ENCODE results near the gene EOGT. TPM values are rescaled to one million over a fixed set of nuclear protein-coding genes. Genes with fewer than 3 reads are reported as not detected.
A peak's percentile ranks its signal among the peaks of the same experiment; 100 is the strongest.

The EOGT gene
- total RNA-seq, 1 donor from 2014 or later = 35.5 TPM

GRCh38 chr3:69009559-69010410 is 3.7 kb downstream of the EOGT start:
- DNase-seq = peak; percentile 31

- DNase-seq = no peak
These were observed 4.5 kb downstream of the EOGT start for GRCh38 chr3:69008980-69009379.

- no peak for DNase-seq
These were observed 7.5 kb downstream of the EOGT start for GRCh38 chr3:69005791-69006482.

GRCh38 chr3:69005071-69005790 is 8.3 kb downstream of the EOGT start:
- DNase-seq = peak; percentile 46

- no peak for DNase-seq
These were observed 9.3 kb downstream of the EOGT start for GRCh38 chr3:69004138-69004537.

GRCh38 chr3:68999605-69000004 is 13.9 kb downstream of the EOGT start:
- DNase-seq = no peak

- no peak for DNase-seq
These were observed 14.3 kb downstream of the EOGT start for GRCh38 chr3:68999158-68999557.

- no peak for DNase-seq
These were observed 15.6 kb downstream of the EOGT start for GRCh38 chr3:68997887-68998286.

- DNase-seq = no peak
These were observed 17.0 kb downstream of the EOGT start for GRCh38 chr3:68996356-68996995.

- DNase-seq = no peak
These were observed 24.7 kb downstream of the EOGT start for GRCh38 chr3:68988740-68989139.

- DNase-seq = no peak
These were observed 26.2 kb downstream of the EOGT start for GRCh38 chr3:68987322-68987721.

GRCh38 chr3:68986496-68987208 is 26.8 kb downstream of the EOGT start:
- no peak for DNase-seq

GRCh38 chr3:68985146-68985790 is 28.2 kb downstream of the EOGT start:
- no peak for DNase-seq

GRCh38 chr3:68984011-68984530 is 29.4 kb downstream of the EOGT start:
- DNase-seq = no peak

GRCh38 chr3:68977486-68978167 is 35.9 kb downstream of the EOGT start:
- DNase-seq = no peak

- no peak for DNase-seq
These were observed 38.8 kb downstream of the EOGT start for GRCh38 chr3:68974711-68975110.

GRCh38 chr3:68973639-68974038 is 39.8 kb downstream of the EOGT start:
- DNase-seq = no peak

GRCh38 chr3:68972358-68972979 is 41.0 kb downstream of the EOGT start:
- peak; percentile 84 for DNase-seq

- DNase-seq = no peak
These were observed 48.8 kb downstream of the EOGT start for GRCh38 chr3:68964694-68965093.

- DNase-seq = peak; percentile 77
These were observed 49.6 kb downstream of the EOGT start for GRCh38 chr3:68963891-68964290.
